Activated CD8-positive, alpha-beta memory T cell treated with anti-CD3 and anti-CD28 coated beads, Interleukin-2, amount 50 U/mL, for 24 hours (primary cell): Measurements from ENCODE around the gene HYAL4.
"Not testable (repeated sequence)": the region's sequence is repeated elsewhere in the genome, so short reads cannot be mapped to it uniquely, and the experiment has no call there.

ENCODE experiments used
- DNase-seq: peaks from one replicate; pipeline ENCODE4 v3.0.0-alpha.2; 2020; ENCODE audit errors: extremely low read depth

Gene HYAL4, protein sequence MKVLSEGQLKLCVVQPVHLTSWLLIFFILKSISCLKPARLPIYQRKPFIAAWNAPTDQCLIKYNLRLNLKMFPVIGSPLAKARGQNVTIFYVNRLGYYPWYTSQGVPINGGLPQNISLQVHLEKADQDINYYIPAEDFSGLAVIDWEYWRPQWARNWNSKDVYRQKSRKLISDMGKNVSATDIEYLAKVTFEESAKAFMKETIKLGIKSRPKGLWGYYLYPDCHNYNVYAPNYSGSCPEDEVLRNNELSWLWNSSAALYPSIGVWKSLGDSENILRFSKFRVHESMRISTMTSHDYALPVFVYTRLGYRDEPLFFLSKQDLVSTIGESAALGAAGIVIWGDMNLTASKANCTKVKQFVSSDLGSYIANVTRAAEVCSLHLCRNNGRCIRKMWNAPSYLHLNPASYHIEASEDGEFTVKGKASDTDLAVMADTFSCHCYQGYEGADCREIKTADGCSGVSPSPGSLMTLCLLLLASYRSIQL

DNA sequence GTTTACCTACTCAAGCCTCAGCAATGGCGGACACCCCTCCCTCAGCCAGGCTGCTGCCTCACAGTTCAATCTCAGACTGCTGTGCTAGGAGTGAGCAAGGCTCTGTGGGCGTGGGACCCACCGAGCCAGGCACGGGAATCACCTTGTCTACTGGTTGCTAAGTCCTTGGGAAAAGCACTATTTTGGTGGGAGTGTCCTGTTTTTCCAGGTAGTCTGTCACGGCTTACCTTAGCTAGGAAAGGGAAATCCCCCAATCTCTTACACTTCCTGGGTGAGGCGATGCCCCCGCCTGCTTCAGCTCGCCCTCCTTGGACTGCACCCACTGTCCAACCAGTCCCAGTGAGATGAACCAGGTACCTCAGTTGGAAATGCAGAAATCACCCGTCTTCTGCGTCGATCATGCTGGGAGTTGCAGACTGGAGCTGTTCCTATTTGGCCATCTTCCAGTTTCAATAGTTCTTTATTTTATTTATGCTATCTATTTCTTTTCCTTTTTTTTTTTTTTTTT is at the start of gene HYAL4:
Gene HYAL4 (plus strand): TSS at position 458 of the 508 bp plus-strand sequence. CDS start 23,105 bp downstream, outside the sequence.
- DNase-seq: no peak

- DNase-seq: no peak
Observed at GRCh38 chr7:123795917-123796316, 49.1 kb upstream of the HYAL4 start.

GRCh38 chr7:123796568-123796967 is 48.4 kb upstream of the HYAL4 start:
- DNase-seq: no peak

DNA sequence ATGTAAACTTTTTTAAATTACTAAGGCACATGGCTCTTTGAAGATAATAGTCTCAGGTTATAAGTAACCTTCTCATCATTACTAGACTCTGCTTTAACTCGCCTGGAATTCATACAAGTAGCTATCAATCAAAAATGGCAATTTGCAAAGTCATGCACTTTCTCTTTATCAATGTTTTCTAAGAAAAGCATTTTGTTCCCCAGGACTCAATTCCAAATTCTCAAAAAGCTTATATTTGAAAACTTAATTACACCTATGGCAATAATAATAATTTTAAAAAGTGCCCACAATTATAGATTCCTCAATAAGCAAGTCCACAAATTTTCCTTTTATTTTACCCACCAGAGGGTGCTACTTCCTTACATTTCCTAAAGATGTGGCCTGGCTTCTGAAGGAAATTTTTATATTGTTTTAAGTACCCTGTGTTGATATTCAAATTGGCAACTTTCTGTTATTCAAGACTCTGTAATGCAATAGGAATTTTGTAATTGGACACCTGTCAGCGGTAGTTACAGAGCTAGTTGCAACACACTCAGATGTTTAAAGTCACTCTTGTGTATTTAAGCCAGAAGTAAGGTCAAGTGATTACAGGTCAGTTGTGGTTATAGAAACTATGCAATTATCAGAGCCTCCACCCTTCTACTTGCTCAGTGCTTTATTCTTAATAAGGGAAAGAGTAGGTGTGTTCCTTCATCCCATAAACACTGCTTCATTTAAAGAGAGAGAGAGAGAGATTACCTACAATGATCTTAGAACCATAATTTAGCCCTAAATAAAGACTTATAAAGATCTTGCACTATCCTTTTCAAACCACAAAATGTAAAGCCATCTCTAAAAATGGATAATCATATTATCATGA is 47.1 kb upstream of the HYAL4 start:
- DNase-seq: no peak

DNA sequence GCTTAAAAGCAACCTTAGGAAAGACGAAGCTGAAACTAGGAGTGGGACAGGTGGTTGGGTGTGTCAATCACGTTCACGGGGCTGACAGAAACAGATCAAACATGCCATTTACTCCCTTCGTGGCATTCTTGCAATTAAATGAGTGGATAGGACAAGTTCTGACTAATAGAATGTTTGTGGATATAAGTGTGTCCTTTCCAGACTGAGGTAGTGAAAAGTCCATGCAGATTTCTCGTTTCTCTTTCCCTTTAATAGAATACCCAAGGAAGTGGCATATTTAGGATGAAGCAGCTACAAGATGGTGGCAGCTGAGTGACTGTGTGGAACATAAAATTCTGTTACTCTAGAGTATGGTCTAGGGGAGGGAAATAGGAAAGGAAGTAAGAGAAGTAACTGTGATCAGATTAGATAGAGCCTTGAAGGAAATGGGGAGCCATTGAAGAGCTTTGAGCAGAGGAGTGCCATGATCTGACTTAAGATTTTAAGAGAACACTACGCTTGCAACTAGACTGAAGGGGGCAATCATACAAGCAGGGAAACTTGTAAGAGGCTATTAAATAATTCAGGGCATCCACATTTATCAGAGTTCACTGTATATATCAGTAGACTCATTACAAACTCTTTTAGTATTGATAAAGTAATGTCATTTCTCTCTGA is 46.3 kb upstream of the HYAL4 start:
- DNase-seq: no peak

DNA sequence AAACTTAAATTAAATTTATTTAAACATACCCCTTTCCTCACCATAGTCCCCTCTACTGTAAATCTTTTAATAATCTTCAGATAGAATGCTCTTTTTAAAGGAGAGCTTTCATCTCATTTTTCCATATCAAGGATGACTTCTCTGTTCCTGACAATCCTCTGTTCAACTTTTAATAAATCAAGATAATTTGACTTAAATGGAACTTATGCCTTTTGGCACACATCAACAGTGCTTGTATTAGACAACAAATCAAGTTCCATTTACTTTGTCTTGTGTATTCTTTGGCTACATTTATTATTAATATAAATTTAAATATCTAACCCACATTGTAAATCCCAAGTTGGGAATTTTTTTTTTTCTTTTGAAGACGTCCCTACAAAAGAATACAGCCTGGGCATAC is 42.7 kb upstream of the HYAL4 start:
- no peak for DNase-seq

GRCh38 chr7:123805287-123805686 is 39.7 kb upstream of the HYAL4 start:
- DNase-seq: no peak

- DNase-seq: no peak
Observed at GRCh38 chr7:123809471-123809870, 35.5 kb upstream of the HYAL4 start.

GRCh38 chr7:123811056-123811455 is 33.9 kb upstream of the HYAL4 start:
- DNase-seq: no peak

GRCh38 chr7:123816916-123817315 is 28.1 kb upstream of the HYAL4 start:
- DNase-seq: no peak

GRCh38 chr7:123819001-123819400 is 26.0 kb upstream of the HYAL4 start:
- DNase-seq: no peak

- not testable (repeated sequence) for DNase-seq
Observed at GRCh38 chr7:123819795-123820194, 25.2 kb upstream of the HYAL4 start.

DNA sequence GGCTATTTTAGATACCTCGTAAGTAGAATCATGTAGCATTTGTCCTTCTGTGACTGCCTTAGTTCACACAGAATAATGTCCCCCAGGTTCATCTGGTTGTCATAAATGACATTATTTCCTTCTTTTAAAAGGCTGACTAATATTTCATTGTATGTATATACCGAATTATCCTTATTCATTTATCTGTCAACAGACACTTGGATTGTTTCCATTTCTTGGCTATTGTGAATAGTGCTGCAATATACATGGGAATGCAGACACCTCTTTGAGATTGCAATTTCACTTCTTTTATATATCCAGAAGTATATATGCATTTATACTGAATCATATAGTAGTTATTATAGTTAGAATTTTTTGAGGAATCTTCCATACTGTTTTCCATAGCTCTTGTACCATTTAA is 24.1 kb upstream of the HYAL4 start:
- DNase-seq: no peak

GRCh38 chr7:123821320-123821719 is 23.6 kb upstream of the HYAL4 start:
- no peak for DNase-seq

GRCh38 chr7:123823898-123824753 is 20.8 kb upstream of the HYAL4 start:
- DNase-seq: peak; percentile 5

DNA sequence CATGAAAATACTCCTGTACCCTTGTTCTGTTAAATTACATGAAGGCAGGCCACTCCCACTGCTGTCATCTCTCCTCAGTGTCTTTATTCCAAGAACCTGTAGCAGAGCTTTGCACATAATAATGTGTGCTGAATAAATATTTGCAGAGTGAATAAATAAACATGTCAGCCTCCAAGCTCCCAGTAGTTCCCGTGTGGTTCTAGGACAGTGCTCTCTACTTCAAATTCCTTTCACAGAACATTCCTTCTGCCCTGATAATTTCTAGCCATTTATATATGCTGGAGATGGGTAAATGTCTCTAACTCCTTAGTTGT is 20.3 kb upstream of the HYAL4 start:
- DNase-seq: no peak

- DNase-seq: no peak
Observed at GRCh38 chr7:123828805-123829204, 16.2 kb upstream of the HYAL4 start.

- DNase-seq: no peak
Observed at GRCh38 chr7:123836656-123837055, 8.3 kb upstream of the HYAL4 start.

GRCh38 chr7:123839106-123839505 is 5.9 kb upstream of the HYAL4 start:
- not testable (repeated sequence) for DNase-seq

GRCh38 chr7:123844142-123844541 is 827 bp upstream of the HYAL4 start:
- DNase-seq: not testable (repeated sequence)

- no peak for DNase-seq
Observed at GRCh38 chr7:123845823-123846216, 851 bp downstream of the HYAL4 start.
